Lower leg skin (tissue), 4 donors: ENCODE results near the gene RPL13. TPM values are rescaled to one million over a fixed set of nuclear protein-coding genes. Genes with fewer than 3 reads are reported as not detected.

Experiments used
- DNase-seq, 2 donors: peaks; one replicate each; pipeline ENCODE4 v3.0.0-alpha.2; 2019; ENCODE audit warnings: low spot score in 2 of 2
- H3K4me3 ChIP-seq: fragments of 200-600 bp; sonication (generic); 2 replicates; pipeline ENCODE4 v1.5.1; 2017; ENCODE audit warnings: mild to moderate bottlenecking, low read depth; ENCODE audit not compliant: poor library complexity, severe bottlenecking
- CTCF ChIP-seq, 3 donors: fragments of 450-650 bp; IDR thresholded peaks; one replicate each; pipeline ENCODE4 v1.5.1; 2016; ENCODE audit warnings: antibody characterized with exemption in 3 of 3, mild to moderate bottlenecking in 3 of 3, moderate library complexity in 2 of 3
- POLR2A ChIP-seq, 2 donors: fragments of 450-650 bp; IDR thresholded peaks; one replicate each; pipeline ENCODE4 v1.6.1; 2016 to 2017; ENCODE audit warnings: antibody characterized with exemption in 2 of 2, mild to moderate bottlenecking in 1 of 2, moderate library complexity in 1 of 2
- WGBS, 2 donors: methylation state at CpG; one replicate each; pipeline ENCODE4 v1.1.5; 2018; 5-methylcytosine and 5-hydroxymethylcytosine counted together
- intact Hi-C: fragments of 100-400 bp; cut with DNase I; formaldehyde crosslinking; loops from one replicate; pipeline ENCODE4 v1.15.0; 2023; ENCODE audit warnings: low total_unique reads
- total RNA-seq, 4 donors: library from RNA; depleted of rRNA; stranded (reverse); fragments of >200 nt; gene quantifications; one replicate each; pipeline ENCODE4 v1.1.0, GENCODE V29; 2016

Gene RPL13
- total RNA-seq, 4 donors from 2014 or later = 8,523 to 25,229 (median 9,742) TPM

GRCh38 chr16:89600427-89600826, 39.9 kb downstream of the RPL13 start:
- intact Hi-C loops = no loop called here
- no peak overlapping the region for H3K4me3 ChIP-seq
- no peak for TF ChIP-seq CTCF (IDR thresholded peaks at IDR 0.05)
- TF ChIP-seq POLR2A (IDR thresholded peaks at IDR 0.05) = no peak
- no peak for DNase-seq
- 42 to 47% methylated on average over 12 of the region's 12 CpGs for WGBS, 2 donors

GRCh38 chr16:89600956-89601355, 40.5 kb downstream of the RPL13 start:
- H3K4me3 ChIP-seq = no peak overlapping the region
- no peak for DNase-seq
- TF ChIP-seq CTCF (IDR thresholded peaks at IDR 0.05) (no peak), POLR2A (IDR thresholded peaks at IDR 0.05) (no peak)
- WGBS, 2 donors = 79 to 81% methylated on average over 8 of the region's 8 CpGs
- intact Hi-C loops = no loop called here

- H3K4me3 ChIP-seq = no peak overlapping the region
- no peak for DNase-seq
- WGBS, 2 donors = 31 to 48% methylated on average over 20 to 22 of the region's 22 CpGs
- TF ChIP-seq POLR2A (IDR thresholded peaks at IDR 0.05) (no peak), CTCF (IDR thresholded peaks at IDR 0.05) (no peak)
- intact Hi-C loops = no loop called here
Observed at GRCh38 chr16:89601906-89602272, 41.4 kb downstream of the RPL13 start.

- 2 to 3% methylated on average over 19 to 22 of the region's 22 CpGs for WGBS, 2 donors
- no peak for DNase-seq
Observed at GRCh38 chr16:89602273-89602951, 41.9 kb downstream of the RPL13 start.

GRCh38 chr16:89602952-89603590, 42.6 kb downstream of the RPL13 start:
- 33 to 50% methylated on average over 4 to 5 of the region's 5 CpGs for WGBS, 2 donors
- DNase-seq = no peak
- intact Hi-C loops = no loop called here
- no peak overlapping the region for H3K4me3 ChIP-seq
- TF ChIP-seq CTCF (IDR thresholded peaks at IDR 0.05) (no peak), POLR2A (IDR thresholded peaks at IDR 0.05) (no peak)

More at GRCh38 chr16:89602273-89602951, 41.9 kb downstream of the RPL13 start:
- TF ChIP-seq CTCF (IDR thresholded peaks at IDR 0.05) = no peak
- no peak for TF ChIP-seq POLR2A (IDR thresholded peaks at IDR 0.05)
- intact Hi-C loops = no loop called here
- H3K4me3 ChIP-seq = no peak overlapping the region
